ENCODE results near the gene AP1M2. TPM values are rescaled to one million over a fixed set of nuclear protein-coding genes. Genes with fewer than 3 reads are reported as not detected.

The AP1M2 gene
- polyA plus RNA-seq, 2 of the 4 experiments (the other 2 are of a cell fraction): 17.4 to 53.1 TPM

DNA sequence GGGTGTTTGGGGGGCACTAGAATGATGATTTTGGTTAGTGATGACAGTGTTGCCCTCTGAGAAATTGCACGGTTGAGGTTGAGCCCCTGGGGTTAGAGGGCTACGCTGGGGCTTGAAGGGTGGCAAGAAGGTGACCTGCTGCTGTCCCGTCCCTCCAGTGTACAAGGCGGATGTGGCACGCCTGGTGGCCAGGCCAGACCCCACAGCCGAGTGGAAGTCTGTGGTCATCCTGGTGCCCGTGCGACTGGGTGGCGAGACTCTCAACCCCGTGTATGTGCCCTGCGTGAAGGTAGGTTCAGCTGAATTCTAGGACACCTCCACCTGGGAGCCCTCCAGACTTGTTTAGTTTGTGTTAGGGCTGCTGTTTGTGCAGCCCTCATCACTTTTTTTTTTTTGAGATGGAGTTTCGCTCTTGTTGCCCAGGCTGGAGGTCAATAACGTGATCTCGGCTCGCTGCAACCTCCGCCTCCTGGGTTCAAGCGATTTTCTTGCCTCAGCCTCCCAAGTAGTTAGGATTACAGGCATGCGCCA, 38.3 kb downstream of the AP1M2 start:
- CTCF ChIA-PET: interaction anchor here (1.2 to 2.4 kb wide), 2 partner anchors 32 to 95 kb away, joined by 3 to 5 read pairs; no protein-coding TSS in a partner anchor
- Histone ChIP-seq H3K9me3 (no peaks in the 10 kb centered on the region), H3K4me1 (peaks cover 6% of the 10 kb centered on the region; the same call in 2 of the 3 replicates), H3K27ac (no peak overlapping the region), H3K4me3 (no peak overlapping the region), H3K4me2 (no peak overlapping the region)
- no peak for FAIRE-seq
- POLR2A ChIA-PET: no interaction called here
- no peak for ATAC-seq
- DNase-seq (ENCODE audit: low read depth in 1 of 2, low spot score in 1 of 2): no peak
- no peak for TF ChIP-seq FOXS1 (CRISPR knock-in tag; IDR thresholded peaks at IDR 0.05)
- TF ChIP-seq ZFP36 (IDR thresholded peaks at IDR 0.05; ENCODE audit: borderline replicate concordance, partially characterized antibody): peak; percentile 59
- WGBS (ENCODE audit: missing lambda C conversion rate): 92% methylated on average over 11 of the region's 18 CpGs

DNA sequence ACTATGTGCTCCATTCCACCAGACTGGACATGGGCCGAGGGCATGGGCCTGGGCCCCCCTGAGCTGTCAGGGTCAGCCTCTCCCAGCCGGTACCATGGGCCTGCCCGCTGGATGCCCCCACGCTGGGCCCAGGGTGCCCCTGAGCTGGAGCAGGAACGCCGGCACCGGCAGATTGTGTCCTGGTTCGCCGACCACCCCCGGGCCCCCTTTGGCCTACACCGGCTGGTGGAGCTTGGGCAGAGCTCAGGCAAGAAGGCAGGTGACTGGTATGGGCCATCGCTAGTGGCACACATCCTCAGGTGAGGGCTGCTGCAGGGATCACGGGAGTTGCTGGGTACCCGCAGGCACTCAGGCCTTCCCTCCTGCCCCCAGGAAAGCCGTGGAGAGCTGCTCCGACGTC, 40.3 kb downstream of the AP1M2 start:
- CTCF ChIA-PET: no interaction called here
- 95% methylated on average over 10 of the region's 17 CpGs for WGBS (ENCODE audit: missing lambda C conversion rate)
- Histone ChIP-seq H3K9me3 (no peaks in the 10 kb centered on the region), H3K4me2 (no peak overlapping the region), H3K27ac (no peak overlapping the region), H3K4me1 (peaks cover 6% of the 10 kb centered on the region; the same call in 2 of the 3 replicates), H3K4me3 (no peak overlapping the region)
- no peak for DNase-seq (ENCODE audit: low read depth in 1 of 2, low spot score in 1 of 2)
- no peak for FAIRE-seq
- no peak for ATAC-seq
- no peak for TF ChIP-seq GATA3 (IDR thresholded peaks at IDR 0.05; ENCODE audit: borderline replicate concordance)
- TF ChIP-seq CBX2 (IDR thresholded peaks at IDR 0.05; ENCODE audit: borderline replicate concordance, low read depth): no peak
- TF ChIP-seq FOSL2 (IDR thresholded peaks at IDR 0.05): no peak
- TF ChIP-seq FOSL2 (CRISPR knock-in tag; IDR thresholded peaks at IDR 0.05): no peak
- TF ChIP-seq, protein P1, sequence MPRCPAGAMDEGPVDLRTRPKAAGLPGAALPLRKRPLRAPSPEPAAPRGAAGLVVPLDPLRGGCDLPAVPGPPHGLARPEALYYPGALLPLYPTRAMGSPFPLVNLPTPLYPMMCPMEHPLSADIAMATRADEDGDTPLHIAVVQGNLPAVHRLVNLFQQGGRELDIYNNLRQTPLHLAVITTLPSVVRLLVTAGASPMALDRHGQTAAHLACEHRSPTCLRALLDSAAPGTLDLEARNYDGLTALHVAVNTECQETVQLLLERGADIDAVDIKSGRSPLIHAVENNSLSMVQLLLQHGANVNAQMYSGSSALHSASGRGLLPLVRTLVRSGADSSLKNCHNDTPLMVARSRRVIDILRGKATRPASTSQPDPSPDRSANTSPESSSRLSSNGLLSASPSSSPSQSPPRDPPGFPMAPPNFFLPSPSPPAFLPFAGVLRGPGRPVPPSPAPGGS (IDR thresholded peaks at IDR 0.05): no peak
- no peak for TF ChIP-seq ZNF302 (CRISPR knock-in tag; IDR thresholded peaks at IDR 0.05)
- TF ChIP-seq EHF (CRISPR knock-in tag; IDR thresholded peaks at IDR 0.05): no peak
- TF ChIP-seq EP300 (IDR thresholded peaks at IDR 0.05): no peak
- TF ChIP-seq CBX8 (IDR thresholded peaks at IDR 0.05): no peak
- TF ChIP-seq ESRRA (IDR thresholded peaks at IDR 0.05; ENCODE audit: borderline replicate concordance, low read length): no peak
- POLR2A ChIA-PET: no interaction called here

DNA sequence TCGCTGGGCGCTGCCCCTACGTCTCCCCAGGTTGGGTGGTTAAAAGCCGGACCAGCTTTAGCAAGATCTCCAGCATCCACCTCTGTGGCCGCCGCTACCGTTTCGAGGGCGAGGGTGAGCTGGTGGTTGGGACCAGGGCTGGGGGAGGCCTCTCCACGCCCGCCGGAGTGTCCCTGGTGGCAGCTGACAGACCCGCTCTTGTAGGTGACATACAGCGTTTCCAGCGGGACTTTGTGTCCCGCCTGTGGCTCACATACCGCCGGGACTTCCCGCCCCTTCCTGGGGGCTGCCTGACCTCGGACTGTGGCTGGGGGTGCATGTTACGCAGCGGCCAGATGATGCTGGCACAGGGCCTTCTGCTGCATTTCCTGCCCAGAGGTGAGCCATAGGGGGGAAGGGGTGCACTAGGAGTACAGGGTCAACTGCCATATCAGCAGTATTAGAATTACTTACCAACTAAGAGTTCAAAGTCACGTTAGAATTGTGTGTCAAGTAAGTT, 42.3 kb downstream of the AP1M2 start:
- no peaks in the 10 kb centered on the region for H3K9me3 ChIP-seq
- H3K27ac ChIP-seq: peak overlapping the region in 1 of 2 experiments; percentile 99; a peak in 2 of 6 replicates
- H3K4me1 ChIP-seq: peaks cover 6% of the 10 kb centered on the region; the same call in 2 of the 3 replicates
- DNase-seq (ENCODE audit: low read depth in 1 of 2, low spot score in 1 of 2) (no peak), FAIRE-seq (no peak), ATAC-seq (no peak)
- peak overlapping the region; percentile 66 for H3K4me2 ChIP-seq
- CTCF ChIA-PET: interaction anchor here (1.2 kb wide), 1 partner anchor 11 kb away, joined by 3 read pairs; no protein-coding TSS in a partner anchor
- H3K4me3 ChIP-seq: peak overlapping the region; percentile 94
- 37% methylated on average over 2 of the region's 23 CpGs for WGBS (ENCODE audit: missing lambda C conversion rate)
- POLR2A ChIA-PET: no interaction called here
- peak; percentile 38 for TF ChIP-seq MAFK (IDR thresholded peaks at IDR 0.05; ENCODE audit: partially characterized antibody)
- no peak for TF ChIP-seq POLR2A (IDR thresholded peaks at IDR 0.05; ENCODE audit: low read length)

DNA sequence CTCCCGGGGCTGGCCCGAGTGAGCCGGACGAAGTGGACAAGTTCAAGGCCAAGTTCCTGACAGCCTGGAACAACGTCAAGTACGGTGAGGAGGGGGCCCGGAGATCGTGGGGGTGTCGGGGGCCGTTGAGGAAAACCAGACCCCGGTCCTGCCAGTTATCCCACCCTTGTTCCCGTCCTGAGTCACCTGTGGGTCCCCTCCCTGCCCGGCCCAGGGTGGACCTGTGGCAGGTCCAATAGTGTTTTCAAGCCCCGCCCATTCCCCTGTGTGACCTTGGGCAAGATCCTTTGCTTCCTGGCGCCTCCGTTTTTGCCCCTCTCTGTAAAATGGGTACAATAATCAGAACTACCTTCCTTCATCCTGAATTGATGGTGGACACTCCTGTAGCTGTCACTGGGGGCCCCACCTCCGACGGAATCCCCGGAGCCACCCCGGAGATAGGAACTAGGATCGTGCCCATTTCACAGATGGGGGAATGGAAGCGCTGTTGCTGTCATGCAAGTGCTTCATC, 42.8 kb downstream of the AP1M2 start:
- POLR2A ChIA-PET: no interaction called here
- CTCF ChIA-PET: interaction anchor here (1.2 kb wide), 1 partner anchor 12 kb away, joined by 3 read pairs; no protein-coding TSS in a partner anchor
- FAIRE-seq (no peak), ATAC-seq (peak; percentile 38 to 49; a peak in 4 of 6 replicates), DNase-seq (ENCODE audit: low read depth in 1 of 2, low spot score in 1 of 2) (no peak)
- TF ChIP-seq HDAC2 (IDR thresholded peaks at IDR 0.05) (peak; percentile 78), ESRRA (IDR thresholded peaks at IDR 0.05; ENCODE audit: borderline replicate concordance, low read length) (peak; percentile 95; the same call in 1 of the 2 replicates), HOXB5 (CRISPR knock-in tag; IDR thresholded peaks at IDR 0.05) (no peak), KDM1A (IDR thresholded peaks at IDR 0.05; ENCODE audit: low read depth) (peak; percentile 79; the same call in 1 of the 2 replicates)
- Histone ChIP-seq H3K4me2 (peak overlapping the region; percentile 66), H3K27ac (peak overlapping the region; percentile 91 to 99), H3K9me3 (no peaks in the 10 kb centered on the region), H3K4me1 (peaks cover 6% of the 10 kb centered on the region; the same call in 2 of the 3 replicates), H3K4me3 (peak overlapping the region; percentile 94)
- WGBS (ENCODE audit: missing lambda C conversion rate): 32% methylated on average over 10 of the region's 22 CpGs
